Kidney capillary endothelial cell (primary cell): ENCODE measurements around the gene HM13.
"Not testable (repeated sequence)": the region's sequence is repeated elsewhere in the genome, so short reads cannot be mapped to it uniquely, and the experiment has no call there.

Experiments used
- DNase-seq: peaks from one replicate; pipeline ENCODE4 v3.0.0-alpha.2; 2018; ENCODE audit warnings: low spot score

Gene HM13

GRCh38 chr20:31543966-31544598, 29.8 kb downstream of the HM13 start:
- DNase-seq, result no peak

GRCh38 chr20:31544600-31544999, 30.4 kb downstream of the HM13 start:
- no peak for DNase-seq

GRCh38 chr20:31545621-31546040, 31.4 kb downstream of the HM13 start:
- DNase-seq, result not testable (repeated sequence)

GRCh38 chr20:31547017-31547675, 32.9 kb downstream of the HM13 start:
- peak; percentile 65 for DNase-seq

GRCh38 chr20:31547720-31548298, 33.6 kb downstream of the HM13 start:
- no peak for DNase-seq

- no peak for DNase-seq
Observed at GRCh38 chr20:31548820-31549512, 34.7 kb downstream of the HM13 start.

- no peak for DNase-seq
Observed at GRCh38 chr20:31549513-31549880, 35.3 kb downstream of the HM13 start.

GRCh38 chr20:31550099-31550498, 35.9 kb downstream of the HM13 start:
- DNase-seq, result no peak

- no peak for DNase-seq
Observed at GRCh38 chr20:31551163-31552081, 37.2 kb downstream of the HM13 start.

GRCh38 chr20:31555203-31555775, 41.0 kb downstream of the HM13 start:
- DNase-seq, result no peak

GRCh38 chr20:31559704-31560093, 45.5 kb downstream of the HM13 start:
- DNase-seq, result no peak

GRCh38 chr20:31560094-31560745, 46.0 kb downstream of the HM13 start:
- peak; percentile 81 for DNase-seq

- peak; percentile 96 for DNase-seq
Observed at GRCh38 chr20:31560746-31561598, 46.7 kb downstream of the HM13 start.

- no peak for DNase-seq
Observed at GRCh38 chr20:31562241-31562640, 48.0 kb downstream of the HM13 start.

GRCh38 chr20:31564284-31564683, 50.0 kb downstream of the HM13 start:
- no peak for DNase-seq

- no peak for DNase-seq
Observed at GRCh38 chr20:31565699-31566318, 51.6 kb downstream of the HM13 start.

GRCh38 chr20:31566319-31566657, 52.0 kb downstream of the HM13 start:
- DNase-seq, result no peak

GRCh38 chr20:31566658-31567379, 52.6 kb downstream of the HM13 start:
- DNase-seq, result no peak

- no peak for DNase-seq
Observed at GRCh38 chr20:31567380-31567720, 53.1 kb downstream of the HM13 start.
